Heart left ventricle (tissue), 16 donors: Measurements from ENCODE around the gene PRDM16. TPM values are rescaled to one million over a fixed set of nuclear protein-coding genes. Genes with fewer than 3 reads are reported as not detected.

Experiments
- ATAC-seq, 4 donors: fragments of 200-7000 bp; cut with Tn5 transposase; one replicate each; pipeline ENCODE4 v1.9.1; 2020 to 2022; ENCODE audit warnings: moderate library complexity in 4 of 4, mild to moderate bottlenecking in 3 of 4, moderate number of reproducible peaks in 1 of 4
- DNase-seq, 5 donors: peaks; one replicate each; pipeline ENCODE4 v3.0.0-alpha.2; 2020
- H3K27ac ChIP-seq, 12 donors: fragments of 200-600 bp; sonication (generic) in 4 of 12; one replicate each; pipeline versions ENCODE4 v1.5.0 to v1.8.0; 2016 to 2022; ENCODE audit warnings: mild to moderate bottlenecking in 2 of 12
- H3K27me3 ChIP-seq, 9 donors: fragments of 200-600 bp; sonication (generic) in 2 of 9; one replicate each; pipeline versions ENCODE4 v1.5.1 to v1.8.0; 2016 to 2022; ENCODE audit warnings: mild to moderate bottlenecking in 3 of 9
- H3K36me3 ChIP-seq, 9 donors: fragments of 200-600 bp; sonication (generic) in 2 of 9; one replicate each; pipeline versions ENCODE4 v1.5.0 to v1.8.0; 2018 to 2022; ENCODE audit warnings: mild to moderate bottlenecking in 2 of 9
- H3K4me1 ChIP-seq, 12 donors: fragments of 200-600 bp; sonication (generic) in 4 of 12; one replicate each; pipeline versions ENCODE4 v1.5.0 to v1.8.0; 2016 to 2022; ENCODE audit warnings: mild to moderate bottlenecking in 3 of 12
- H3K4me3 ChIP-seq, 12 donors: fragments of 200-600 bp; sonication (generic) in 4 of 12; one replicate each; pipeline versions ENCODE4 v1.5.0 to v1.8.0; 2017 to 2022; ENCODE audit warnings: mild to moderate bottlenecking in 9 of 12, moderate library complexity in 4 of 12
- H3K9me3 ChIP-seq, 12 donors: fragments of 200-600 bp; sonication (generic) in 4 of 12; one replicate each; pipeline versions ENCODE4 v1.5.0 to v1.8.0; 2016 to 2022; ENCODE audit warnings: mild to moderate bottlenecking in 1 of 12
- CTCF ChIP-seq, 12 donors: fragments of 200-600 bp; sonication (generic) in 4 of 12; IDR thresholded peaks; one replicate each; pipeline versions ENCODE4 v1.5.0 to v1.8.0; 2018 to 2022; ENCODE audit warnings: antibody characterized with exemption in 12 of 12, mild to moderate bottlenecking in 5 of 12
- POLR2A ChIP-seq, 2 donors: fragments of 450-650 bp; IDR thresholded peaks; one replicate each; pipeline ENCODE4 v1.6.1; 2017; ENCODE audit warnings: antibody characterized with exemption in 2 of 2, mild to moderate bottlenecking in 2 of 2, moderate library complexity in 2 of 2
- WGBS, 4 donors: extraction: QIAGEN DNeasy Blood & Tissue Kit in 2 of 4; methylation state at CpG; one replicate each; pipeline versions ENCODE4 v1.1.5 to v1.1.7; 2013 to 2018; 5-methylcytosine and 5-hydroxymethylcytosine counted together
- intact Hi-C, 10 donors: fragments of 100-400 bp; cut with DNase I; formaldehyde crosslinking; loops; one replicate each; pipeline versions ENCODE4 v1.11.1 to v1.14.2; 2022
- polyA plus RNA-seq, 2 donors: library from polyadenylated mRNA; stranded (reverse); fragments of 200-250 nt; gene quantifications; one replicate each; pipeline ENCODE4 v1.2.3, GENCODE V29; 2013
- total RNA-seq, 9 donors: library from RNA; depleted of rRNA in 2 of 9; stranded (reverse); fragments of >200 nt in 2 of 9; fragmentation: NEBNext Ultra II Directional in 3 of 9; extraction: Animal tissue kit (Norgen Biotek cat#: 25700) in 3 of 9; gene quantifications; one replicate each; pipeline versions ENCODE4 v1.1.0 to v1.2.4, GENCODE V29; 2016 to 2023
- donor health status: ischemic (EF 13 %, LVEDD 7.1; RV severe dilation, severe dysfunction).
- donor health status: healthy with polysubstance abuse.
- donor health status: DM: no; HTN: yes; CAD: no.
- donor health status: DM: no; HTN: no; CAD: no.
- donor health status: ischemic (EF 25% LVEDD 6.9; RV normal size, moderate dysfunction).
- donor health status: ischemic (EF 25% LVEDD 5.7; RV mildly dilated, moderate dysfunction).
- donor health status: healthy.
- donor health status: DM: yes; HTN: yes; CAD: no.
- donor health status: ischemic (EF 35%, LVEDD 5.7; RV mildly dilated, moderate dysfunction).
- donor health status: nonischemic (EF 11% LVEDD 7.7; RV severe dilation, severe dysfunction).
- donor health status: DM: yes; HTN: yes; CAD: no.
- donor health status: PGD.
- donor health status: ischemic (EF 29% LVEDD 5.4; RV normal size, mild dysfunction).
- donor health status: nonischemic (EF 23%, LVEDD 6.1; RV moderate dilation, normal function).

The PRDM16 gene
- total and polyA plus RNA-seq, 11 donors = 6.0 to 22.7 (median 14.0) TPM

- intact Hi-C loops = loop anchor here in 2 of 10 donors (10.0 kb wide), 2 partner anchors 98 to 118 kb away; no protein-coding TSS in a partner anchor
- no peaks in the 10 kb centered on the region for H3K27me3 ChIP-seq
- H3K4me1 ChIP-seq = peaks cover 0 to 20% (median 5%) of the 10 kb centered on the region in 12 donors
- no peak for DNase-seq
- peak overlapping the region in 3 of 12 donors; percentile 29 to 58 (median 44) for H3K27ac ChIP-seq
- peaks cover 0 to 23% (median 0%) of the 10 kb centered on the region in 9 donors for H3K36me3 ChIP-seq
- H3K9me3 ChIP-seq = no peaks in the 10 kb centered on the region
- ATAC-seq = peak in 1 of 4 donors; percentile 19
- 64 to 77% (median 70%) methylated on average over 28 to 29 of the region's 29 CpGs for WGBS, 4 donors
- TF ChIP-seq CTCF (IDR thresholded peaks at IDR 0.05) (no peak), POLR2A (IDR thresholded peaks at IDR 0.05) (no peak)
- H3K4me3 ChIP-seq = no peak overlapping the region
Measured at GRCh38 chr1:3402258-3403010, 333.4 kb downstream of the PRDM16 start.

- peaks cover 0 to 26% (median 0%) of the 10 kb centered on the region in 9 donors for H3K36me3 ChIP-seq
- WGBS, 4 donors = 79 to 84% (median 81%) methylated on average over 12 of the region's 12 CpGs
- no peak for DNase-seq
- peak overlapping the region in 2 of 12 donors; percentile 44 to 58 for H3K27ac ChIP-seq
- no peaks in the 10 kb centered on the region for H3K27me3 ChIP-seq
- H3K4me1 ChIP-seq = peaks cover 0 to 20% (median 5%) of the 10 kb centered on the region in 12 donors
- H3K4me3 ChIP-seq = no peak overlapping the region
- no peak for TF ChIP-seq POLR2A (IDR thresholded peaks at IDR 0.05)
- no peak for TF ChIP-seq CTCF (IDR thresholded peaks at IDR 0.05)
- no peak for ATAC-seq
- intact Hi-C loops = loop anchor here in 2 of 10 donors (10.0 kb wide), 2 partner anchors 98 to 118 kb away; no protein-coding TSS in a partner anchor
- no peaks in the 10 kb centered on the region for H3K9me3 ChIP-seq
Measured at GRCh38 chr1:3403011-3403345, 334.0 kb downstream of the PRDM16 start.

GRCh38 chr1:3403388-3404231 is 334.6 kb downstream of the PRDM16 start:
- Histone ChIP-seq H3K9me3 (no peaks in the 10 kb centered on the region), H3K36me3 (peaks cover 0 to 26% (median 0%) of the 10 kb centered on the region in 9 donors), H3K4me3 (no peak overlapping the region), H3K4me1 (peaks cover 0 to 20% (median 5%) of the 10 kb centered on the region in 12 donors), H3K27me3 (no peaks in the 10 kb centered on the region), H3K27ac (no peak overlapping the region)
- DNase-seq (no peak), ATAC-seq (no peak)
- 72 to 79% (median 74%) methylated on average over 27 to 30 of the region's 30 CpGs for WGBS, 4 donors
- intact Hi-C loops = loop anchor here in 2 of 10 donors (10.0 kb wide), 2 partner anchors 99 to 119 kb away; no protein-coding TSS in a partner anchor
- TF ChIP-seq CTCF (IDR thresholded peaks at IDR 0.05) (peak in 4 of 12 donors; percentile 8 to 21 (median 16)), POLR2A (IDR thresholded peaks at IDR 0.05) (no peak)

- H3K27me3 ChIP-seq = no peaks in the 10 kb centered on the region
- peaks cover 0 to 20% (median 5%) of the 10 kb centered on the region in 12 donors for H3K4me1 ChIP-seq
- H3K4me3 ChIP-seq = no peak overlapping the region
- WGBS, 4 donors = 88 to 96% (median 94%) methylated on average over 10 to 12 of the region's 12 CpGs
- peaks cover 0 to 26% (median 0%) of the 10 kb centered on the region in 9 donors for H3K36me3 ChIP-seq
- DNase-seq (no peak), ATAC-seq (no peak)
- intact Hi-C loops = loop anchor here in 2 of 10 donors (10.0 kb wide), 2 partner anchors 100 to 120 kb away; no protein-coding TSS in a partner anchor
- TF ChIP-seq POLR2A (IDR thresholded peaks at IDR 0.05) (no peak), CTCF (IDR thresholded peaks at IDR 0.05) (no peak)
- H3K27ac ChIP-seq = no peak overlapping the region
- H3K9me3 ChIP-seq = no peaks in the 10 kb centered on the region
Measured at GRCh38 chr1:3404301-3404700, 335.3 kb downstream of the PRDM16 start.
